DMS 273 (cell line): ENCODE measurements around the gene NT5C2.
"Not testable (repeated sequence)": the region's sequence is repeated elsewhere in the genome, so short reads cannot be mapped to it uniquely, and the experiment has no call there.

ENCODE experiments used
- DNase-seq: peaks from one replicate; lab custom pipeline; 2025; ENCODE audit not compliant: unreplicated experiment; lab: John Stamatoyannopoulos, UW

Gene NT5C2

DNA sequence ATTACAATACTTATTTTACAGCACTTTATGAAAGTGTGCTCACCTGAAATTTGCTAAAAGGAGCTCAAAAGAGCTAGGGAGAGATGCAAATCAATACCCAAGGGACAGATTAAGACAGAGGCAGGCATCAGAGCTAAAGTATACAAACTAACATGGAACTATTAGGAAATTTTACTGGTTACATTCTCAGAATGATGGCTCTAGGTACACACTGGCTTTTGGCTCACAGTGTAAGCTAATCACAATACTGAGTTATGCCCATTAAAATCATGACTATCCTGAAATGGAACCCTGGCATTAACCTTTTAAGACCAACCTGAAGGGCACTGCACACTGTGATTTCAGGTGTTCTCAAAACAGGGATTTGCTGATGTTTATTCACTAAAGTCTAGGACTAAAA lies 98.1 kb downstream of the NT5C2 start:
- DNase-seq, result no peak

GRCh38 chr10:103090911-103091310 lies 102.2 kb downstream of the NT5C2 start:
- no peak for DNase-seq

- no peak for DNase-seq
These were observed 103.6 kb downstream of the NT5C2 start for GRCh38 chr10:103089493-103089892.

DNA sequence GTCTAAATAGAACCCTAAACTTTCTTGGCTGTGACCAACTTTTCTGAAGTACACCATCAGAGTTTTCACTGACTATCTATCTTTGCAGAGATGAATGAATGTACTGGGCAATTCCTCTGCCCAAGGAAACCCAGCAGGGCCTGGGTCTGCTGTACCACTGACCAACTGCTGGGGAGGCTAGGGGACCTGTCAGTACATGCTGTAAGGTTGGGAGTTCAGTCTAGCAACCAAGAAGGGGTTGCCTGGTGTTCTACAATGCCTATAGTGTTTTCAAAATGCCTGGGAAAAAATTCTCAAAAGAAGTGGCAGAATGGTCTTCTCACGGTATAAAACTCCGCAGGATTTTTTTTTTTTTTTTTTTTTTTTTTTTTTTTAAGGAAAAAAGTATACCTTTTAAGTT lies 106.3 kb downstream of the NT5C2 start:
- DNase-seq, result no peak

- DNase-seq, result no peak
These were observed 106.8 kb downstream of the NT5C2 start for GRCh38 chr10:103086261-103086660.

- no peak for DNase-seq
These were observed 109.1 kb downstream of the NT5C2 start for GRCh38 chr10:103083977-103084320.

DNA sequence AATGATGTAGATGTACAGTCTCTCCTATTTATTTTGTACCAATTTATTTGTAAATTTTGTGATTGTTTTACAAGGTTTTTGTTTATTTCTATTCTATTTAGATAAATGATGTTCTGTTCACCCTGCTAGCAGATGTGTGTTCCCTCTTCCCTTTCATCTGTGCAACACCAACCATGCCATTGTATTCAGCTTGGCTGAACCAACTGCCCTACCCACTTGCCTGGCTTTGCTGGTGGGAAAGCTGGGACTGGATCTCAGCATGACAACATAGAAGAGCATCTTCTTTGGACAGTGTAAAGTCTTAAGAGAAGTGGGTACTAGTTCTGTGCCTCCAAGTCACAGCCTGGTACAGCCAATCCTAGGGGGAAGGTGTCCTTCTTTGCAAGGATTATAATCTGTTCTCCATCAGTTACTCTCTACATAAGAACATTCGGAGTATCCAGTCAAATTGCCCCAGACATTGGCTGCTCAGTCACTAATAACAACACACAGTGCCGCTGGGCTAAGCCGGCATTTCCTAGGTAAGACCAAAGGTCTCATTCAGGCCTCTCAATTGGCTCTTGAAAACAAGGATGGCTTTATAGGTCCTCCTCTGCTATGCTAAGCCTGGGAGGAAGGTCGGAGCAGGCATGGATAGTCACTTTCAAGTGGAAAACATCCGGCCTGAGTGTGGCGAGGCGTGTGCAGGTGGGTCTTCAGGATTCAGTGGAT lies 109.7 kb downstream of the NT5C2 start:
- no peak for DNase-seq

- DNase-seq, result no peak
These were observed 110.4 kb downstream of the NT5C2 start for GRCh38 chr10:103082683-103083082.

- DNase-seq, result no peak
These were observed 112.0 kb downstream of the NT5C2 start for GRCh38 chr10:103080891-103081581.

DNA sequence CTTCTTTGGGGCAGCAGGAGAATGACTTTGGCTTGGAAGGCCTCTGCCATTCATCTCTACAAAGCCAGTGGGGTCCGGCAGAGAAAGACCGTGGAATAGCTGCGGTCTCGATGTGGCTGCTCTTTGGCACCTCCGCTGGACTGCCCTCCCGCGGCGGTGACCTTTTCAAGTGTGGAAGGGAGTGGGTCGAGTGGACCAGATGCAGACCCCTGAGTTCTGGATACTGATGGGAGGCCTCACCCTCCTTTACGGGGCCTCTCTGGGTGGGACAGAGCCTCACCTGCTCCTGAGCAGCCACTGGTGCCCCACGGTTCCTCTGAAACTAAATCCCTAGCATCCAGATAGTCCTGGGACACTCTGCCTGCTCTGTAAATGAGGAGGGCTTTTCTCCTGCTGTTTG lies 113.1 kb downstream of the NT5C2 start:
- DNase-seq, result no peak

GRCh38 chr10:103079100-103079499 lies 114.0 kb downstream of the NT5C2 start:
- DNase-seq, result no peak

DNA sequence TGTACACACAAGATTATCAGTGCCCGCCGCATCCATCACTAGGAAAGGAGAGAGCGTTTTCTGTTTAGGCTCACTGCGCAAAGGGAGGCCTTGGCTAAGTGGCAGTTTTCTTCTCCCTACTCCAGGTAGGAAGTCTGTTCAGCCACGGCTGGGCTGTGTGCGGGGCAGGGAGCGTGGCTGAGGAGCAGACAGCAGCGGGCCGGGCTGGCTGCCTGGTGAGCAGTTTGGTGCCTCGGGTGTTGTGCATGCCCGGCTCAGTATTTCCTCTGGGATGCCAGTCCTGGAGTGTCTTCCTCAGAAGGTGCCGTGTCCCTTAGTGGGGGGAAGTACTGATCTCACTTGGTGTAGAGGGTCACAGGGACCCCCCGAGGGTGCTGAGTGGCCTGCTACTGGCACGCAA lies 114.4 kb downstream of the NT5C2 start:
- DNase-seq, result no peak

DNA sequence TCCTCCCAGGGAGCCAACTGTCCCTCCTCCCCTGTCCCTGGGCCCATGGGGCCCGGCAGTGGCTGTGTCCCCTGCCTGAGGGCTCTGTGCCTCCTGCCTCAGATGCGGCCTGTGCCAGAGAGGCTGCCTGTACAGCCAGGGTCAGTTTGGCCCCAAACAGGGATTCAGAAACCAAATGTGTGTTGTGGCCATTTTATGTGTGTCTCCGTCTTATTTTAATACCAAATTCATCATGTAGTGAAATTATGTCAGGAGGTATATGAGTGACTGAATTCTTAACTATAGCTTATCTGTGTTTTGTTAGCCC lies 114.8 kb downstream of the NT5C2 start:
- DNase-seq, result no peak

- DNase-seq, result no peak
These were observed 115.4 kb downstream of the NT5C2 start for GRCh38 chr10:103077491-103078308.

DNA sequence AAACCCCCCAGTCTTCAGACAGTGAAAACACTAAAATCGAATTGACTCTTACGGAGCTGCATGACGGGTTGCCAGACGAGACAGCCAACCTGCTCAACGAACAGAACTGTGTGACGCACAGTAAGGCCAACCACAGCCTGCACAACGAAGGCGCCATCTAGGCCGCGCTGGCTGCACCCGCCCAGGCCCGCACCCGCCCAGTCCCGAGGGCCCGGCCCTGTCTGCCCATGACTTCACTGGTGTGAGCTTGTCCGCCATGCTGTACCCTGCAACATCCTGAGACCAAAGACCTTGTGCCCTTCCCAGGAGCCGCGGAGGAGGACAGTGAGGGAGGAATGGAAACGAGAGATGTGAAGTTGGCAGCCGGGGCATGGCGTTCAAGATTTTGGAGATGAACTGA lies 116.1 kb downstream of the NT5C2 start:
- no peak for DNase-seq

GRCh38 chr10:103072891-103073290 lies 120.2 kb downstream of the NT5C2 start:
- DNase-seq, result no peak

- DNase-seq, result no peak
These were observed 120.8 kb downstream of the NT5C2 start for GRCh38 chr10:103072276-103072675.

GRCh38 chr10:103069453-103070331 lies 123.4 kb downstream of the NT5C2 start:
- DNase-seq, result peak; percentile 55

- DNase-seq, result no peak
These were observed 125.1 kb downstream of the NT5C2 start for GRCh38 chr10:103067956-103068355.

- DNase-seq, result no peak
These were observed 125.6 kb downstream of the NT5C2 start for GRCh38 chr10:103067484-103067883.

DNA sequence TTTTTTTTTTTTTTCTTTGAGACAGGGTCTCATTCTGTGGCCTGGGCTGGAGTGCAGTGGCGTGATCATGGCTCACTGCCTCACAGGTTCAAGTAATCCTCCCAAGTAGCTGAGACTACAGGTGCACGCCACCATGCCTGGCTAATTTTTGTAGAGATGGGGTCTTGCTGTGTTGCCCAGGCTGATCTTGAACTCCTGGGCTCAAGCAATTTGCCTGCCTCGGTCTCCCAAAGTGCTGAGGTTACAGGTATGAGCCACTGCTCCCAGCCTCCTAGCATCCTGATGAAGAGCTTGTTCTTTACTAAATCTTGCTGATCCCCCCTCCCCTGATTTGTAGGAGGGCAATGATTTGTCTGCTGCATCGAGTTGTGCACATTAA lies 126.0 kb downstream of the NT5C2 start:
- not testable (repeated sequence) for DNase-seq
